HK-2 (cell line): ENCODE results near the gene CYTH1.
"Not testable (repeated sequence)": the region's sequence is repeated elsewhere in the genome, so short reads cannot be mapped to it uniquely, and the experiment has no call there.

Experiments used
- DNase-seq: peaks from one replicate; pipeline ENCODE4 v3.0.0-alpha.2; 2018; ENCODE audit not compliant: unreplicated experiment

Gene CYTH1

DNA sequence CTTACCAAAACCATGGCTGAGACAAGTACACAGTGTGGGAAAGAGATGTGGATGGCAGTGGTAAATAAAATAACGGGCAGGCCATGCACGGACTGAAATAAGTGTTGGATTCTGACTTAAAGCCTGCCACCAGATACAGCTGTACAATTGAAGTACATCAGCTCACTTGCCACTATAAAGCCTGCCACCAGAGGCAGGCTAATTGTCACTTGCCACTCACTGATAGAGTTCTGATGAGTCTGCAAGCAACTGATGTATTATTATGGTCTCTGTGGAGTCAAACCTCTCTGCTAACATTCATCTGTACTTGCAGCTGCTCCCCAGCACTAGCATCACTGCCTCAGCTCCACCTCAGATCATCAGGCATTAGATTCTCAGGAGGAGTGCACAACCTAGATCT is 93.0 kb downstream of the CYTH1 start:
- DNase-seq, result no peak

DNA sequence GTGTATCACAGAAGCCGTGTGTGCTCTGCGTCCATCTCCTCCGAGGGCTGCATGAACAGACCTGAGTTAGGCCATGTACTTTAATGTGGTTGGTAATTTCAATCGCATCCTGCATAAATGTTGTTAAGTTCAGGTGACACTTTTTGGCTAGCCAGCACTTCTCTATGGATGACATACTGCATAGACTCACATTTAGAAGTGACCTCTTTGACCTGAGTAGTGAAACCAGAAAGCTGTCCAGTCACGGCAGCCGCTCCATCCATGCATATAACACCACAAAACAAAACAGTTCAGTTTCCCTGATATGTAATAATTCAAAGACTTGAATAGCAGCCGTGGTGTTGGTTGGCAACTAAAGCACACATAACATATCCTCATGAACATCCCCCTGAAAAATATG is 94.1 kb downstream of the CYTH1 start:
- no peak for DNase-seq

DNA sequence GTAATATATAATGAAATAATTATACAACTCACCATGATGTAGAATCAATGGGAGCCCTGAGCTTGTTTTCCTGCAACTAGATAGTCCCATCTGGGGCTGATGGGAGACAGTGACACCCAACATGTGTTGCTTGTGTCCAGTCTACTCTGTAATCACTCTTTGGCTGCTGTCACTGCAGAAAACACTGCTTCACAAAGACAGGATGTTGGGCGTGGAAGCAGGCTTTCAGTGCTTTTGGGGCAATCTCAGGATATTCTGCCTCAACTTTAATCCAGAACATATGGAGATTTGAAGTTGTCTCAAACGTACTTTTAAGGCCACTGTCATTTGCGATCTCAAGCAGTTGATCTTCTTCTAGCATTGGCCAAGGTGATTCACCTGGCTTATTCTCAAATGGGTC is 94.9 kb downstream of the CYTH1 start:
- DNase-seq, result no peak

DNA sequence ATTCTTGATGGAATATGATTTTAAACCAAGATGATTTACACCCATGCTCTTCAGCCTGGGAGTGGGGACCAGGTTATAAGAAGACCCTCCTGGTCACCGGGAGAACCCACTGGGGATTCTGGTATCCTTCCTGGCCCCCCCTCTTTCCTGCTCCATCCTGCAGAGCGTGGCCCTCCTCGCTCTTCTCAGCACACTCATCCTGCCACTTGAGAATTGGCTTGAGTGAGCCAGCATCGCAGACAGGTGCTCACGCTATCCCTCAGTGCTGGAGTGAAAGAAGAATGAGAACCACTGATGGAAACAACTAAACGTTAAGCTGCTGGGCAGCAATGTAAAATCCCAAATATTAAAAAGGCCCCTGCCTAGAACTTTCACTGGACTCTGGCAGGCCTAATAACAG is 98.0 kb downstream of the CYTH1 start:
- no peak for DNase-seq

DNA sequence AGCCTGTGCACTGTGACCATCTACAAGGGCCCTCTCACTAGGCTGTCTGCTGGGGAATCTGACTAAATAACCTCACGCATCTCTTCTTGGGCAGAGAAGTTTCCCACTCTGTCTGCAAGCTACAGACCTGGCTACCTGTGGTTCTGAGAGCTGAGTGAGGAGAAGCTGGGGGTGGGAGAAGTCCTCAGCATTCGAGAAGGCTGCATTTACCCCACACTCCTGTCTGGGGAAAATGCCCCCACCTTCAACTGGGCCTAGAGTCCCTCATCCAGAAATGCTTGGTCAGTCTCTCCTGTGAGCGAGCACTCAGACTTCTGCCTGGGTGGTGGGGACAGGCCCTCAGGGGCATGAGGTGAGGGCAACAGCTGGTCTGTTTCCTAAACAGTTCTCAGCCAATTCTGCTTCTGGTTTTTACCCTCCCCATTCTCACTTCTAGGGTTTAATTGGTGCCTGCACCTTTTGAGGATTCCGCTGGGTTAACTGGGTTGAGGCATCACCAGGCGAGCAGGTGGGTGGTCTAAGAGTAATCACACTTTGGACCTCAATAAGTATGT is 98.6 kb downstream of the CYTH1 start:
- DNase-seq, result no peak

DNA sequence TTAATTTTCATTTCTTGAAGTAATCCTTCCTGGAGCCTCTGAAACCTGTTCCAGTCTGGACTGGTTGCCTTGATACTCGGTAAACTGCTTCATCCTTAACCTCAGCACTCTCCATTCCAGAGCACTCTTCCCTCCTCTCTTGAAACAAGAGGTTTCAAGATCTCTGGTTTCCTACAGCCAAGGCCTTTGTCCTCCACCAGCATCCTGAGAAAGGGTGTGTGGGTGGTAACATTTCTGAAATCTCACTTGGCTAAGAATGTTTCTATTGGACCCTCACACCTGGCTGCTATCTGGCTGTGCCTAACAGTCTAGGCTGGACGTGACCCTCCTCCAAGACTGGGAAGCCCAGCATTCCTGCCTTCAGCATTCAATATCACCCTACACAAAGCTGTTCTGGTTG is 99.7 kb downstream of the CYTH1 start:
- DNase-seq, result no peak

DNA sequence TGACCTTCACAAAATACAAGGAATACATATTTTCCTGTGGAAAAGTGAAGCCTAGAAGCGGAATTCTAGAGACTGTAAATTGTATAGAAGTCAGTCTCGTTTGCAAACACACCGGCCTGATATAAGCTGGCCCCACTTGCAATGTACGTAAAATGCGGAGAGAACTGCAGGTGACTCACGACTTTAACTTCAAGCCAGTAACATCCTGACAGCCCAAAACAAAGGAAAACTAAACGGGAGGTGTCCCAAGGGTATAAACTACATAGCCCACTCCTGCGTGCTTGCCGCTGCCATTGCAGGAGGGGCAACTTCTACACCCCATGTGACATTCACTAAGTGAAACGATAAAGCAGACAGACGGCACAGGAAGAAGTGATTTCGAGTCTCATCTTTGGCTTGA is 101.6 kb downstream of the CYTH1 start:
- DNase-seq, result no peak

DNA sequence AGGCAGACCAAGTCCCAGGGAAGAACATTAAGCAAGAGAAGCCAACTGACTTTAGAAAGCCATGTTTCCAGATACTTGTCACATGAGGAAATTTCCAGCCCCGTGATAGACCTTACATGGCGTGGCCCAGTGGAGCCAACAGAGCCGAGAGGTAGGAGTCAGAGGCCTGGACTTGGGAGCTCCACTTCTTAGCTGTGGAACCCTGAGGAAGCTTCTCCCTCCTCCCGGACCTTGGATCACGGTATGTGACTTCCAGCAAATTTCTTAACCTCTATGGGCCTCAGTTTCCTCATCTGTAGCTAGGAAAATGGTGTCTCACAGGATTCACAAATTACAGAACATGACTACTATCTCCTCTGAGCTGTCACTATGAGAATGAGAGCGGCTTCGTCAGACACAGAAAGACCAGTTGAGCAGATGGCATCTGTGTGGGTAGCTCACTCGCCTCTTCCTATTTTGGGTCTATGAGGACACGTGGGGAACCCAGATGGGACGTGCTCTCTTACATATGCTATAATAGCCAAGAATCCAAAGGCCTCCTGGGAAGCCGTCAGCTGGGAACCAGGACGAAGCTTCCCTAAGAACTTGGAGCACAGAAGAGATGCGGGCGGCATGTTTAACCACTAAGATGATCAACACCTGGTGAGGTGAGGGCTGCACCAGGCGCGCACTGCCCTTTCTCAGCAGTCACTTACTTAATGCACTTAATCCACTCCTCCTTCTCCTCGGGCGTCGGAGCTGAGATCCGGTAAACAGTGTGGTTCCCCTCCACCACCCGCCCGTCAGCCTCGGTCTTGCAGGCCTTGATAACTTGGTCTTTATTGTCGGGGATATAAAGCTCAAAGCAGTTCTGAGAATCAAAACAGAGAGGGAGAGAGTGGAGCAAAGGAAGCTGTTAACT is 102.3 kb downstream of the CYTH1 start:
- DNase-seq, result no peak

DNA sequence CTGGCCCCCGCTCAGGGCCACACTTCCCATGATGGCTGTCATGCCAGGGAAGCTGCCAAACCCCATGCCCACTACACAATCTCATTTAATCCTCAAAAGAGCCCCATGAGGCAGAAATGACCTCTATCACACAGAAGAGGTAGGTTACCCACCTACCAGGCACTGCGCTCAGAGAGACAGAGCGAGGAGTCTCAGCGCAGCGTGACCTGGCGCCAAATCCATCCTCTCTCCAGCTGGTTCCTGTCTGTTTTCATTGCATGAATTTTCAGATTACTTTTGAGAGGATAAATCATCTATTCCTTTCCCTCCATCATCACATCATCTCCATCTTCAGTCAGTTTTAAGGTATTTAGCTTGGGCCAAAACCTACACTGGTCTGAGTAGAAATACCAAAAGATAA is 103.4 kb downstream of the CYTH1 start:
- DNase-seq, result no peak

DNA sequence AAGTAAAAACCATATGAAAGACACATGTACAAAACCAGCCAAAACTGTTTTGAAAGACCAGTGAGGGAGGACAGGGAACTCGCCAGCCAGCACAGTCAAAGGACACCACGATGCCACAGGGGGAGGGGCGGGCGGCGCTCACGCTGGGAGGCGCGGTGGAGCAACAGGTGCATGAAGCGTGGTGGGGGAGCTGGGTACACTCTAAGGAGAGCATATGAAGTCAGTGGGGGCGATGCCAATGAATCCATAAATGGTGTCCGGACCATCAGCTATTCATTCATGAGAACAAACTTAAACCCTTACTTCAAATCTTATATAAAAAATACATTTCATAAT is 103.9 kb downstream of the CYTH1 start:
- DNase-seq, result no peak

DNA sequence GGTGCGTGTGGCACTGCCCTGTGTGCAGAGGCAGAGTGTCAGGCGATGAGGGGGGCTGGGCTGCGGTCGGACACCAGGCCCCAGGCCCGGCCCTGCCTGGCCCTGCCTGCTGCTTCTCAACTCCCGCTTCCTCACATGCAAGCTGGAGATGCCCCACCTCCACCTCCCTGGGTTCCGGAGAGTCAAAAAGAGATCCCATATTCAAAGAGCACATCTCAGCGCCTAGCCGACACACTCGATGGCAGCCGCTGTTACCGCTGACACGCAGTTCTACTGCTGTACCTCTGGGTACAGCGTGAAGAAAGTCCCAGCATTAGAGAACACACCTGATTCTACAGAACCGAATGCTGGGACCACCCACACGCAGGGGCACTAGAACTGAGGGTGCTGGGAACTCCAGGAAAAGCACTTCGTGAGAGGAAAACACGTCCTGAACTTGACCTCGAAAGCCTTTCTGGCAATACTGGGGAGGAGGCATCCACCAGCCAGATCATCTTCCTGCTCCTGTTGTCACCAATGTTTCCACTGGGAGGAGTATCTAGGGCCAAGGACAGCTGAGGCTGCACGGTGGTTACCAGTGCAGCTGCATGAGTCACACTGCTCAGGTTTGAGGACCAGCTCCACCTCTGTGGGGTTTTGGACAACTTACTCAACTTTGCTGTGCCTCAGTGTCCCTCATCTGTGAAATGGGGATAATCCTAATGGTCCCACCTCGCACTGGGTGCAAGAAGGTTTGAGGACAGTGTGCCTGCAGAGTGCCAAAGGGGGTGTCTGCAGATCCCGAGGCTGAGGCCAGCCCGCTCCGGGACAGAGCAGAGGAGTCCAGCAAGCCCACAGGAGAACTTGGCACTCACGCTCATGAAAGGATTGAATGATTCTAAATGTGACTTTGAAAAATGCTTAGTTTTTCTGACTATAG is 104.5 kb downstream of the CYTH1 start:
- DNase-seq, result no peak

DNA sequence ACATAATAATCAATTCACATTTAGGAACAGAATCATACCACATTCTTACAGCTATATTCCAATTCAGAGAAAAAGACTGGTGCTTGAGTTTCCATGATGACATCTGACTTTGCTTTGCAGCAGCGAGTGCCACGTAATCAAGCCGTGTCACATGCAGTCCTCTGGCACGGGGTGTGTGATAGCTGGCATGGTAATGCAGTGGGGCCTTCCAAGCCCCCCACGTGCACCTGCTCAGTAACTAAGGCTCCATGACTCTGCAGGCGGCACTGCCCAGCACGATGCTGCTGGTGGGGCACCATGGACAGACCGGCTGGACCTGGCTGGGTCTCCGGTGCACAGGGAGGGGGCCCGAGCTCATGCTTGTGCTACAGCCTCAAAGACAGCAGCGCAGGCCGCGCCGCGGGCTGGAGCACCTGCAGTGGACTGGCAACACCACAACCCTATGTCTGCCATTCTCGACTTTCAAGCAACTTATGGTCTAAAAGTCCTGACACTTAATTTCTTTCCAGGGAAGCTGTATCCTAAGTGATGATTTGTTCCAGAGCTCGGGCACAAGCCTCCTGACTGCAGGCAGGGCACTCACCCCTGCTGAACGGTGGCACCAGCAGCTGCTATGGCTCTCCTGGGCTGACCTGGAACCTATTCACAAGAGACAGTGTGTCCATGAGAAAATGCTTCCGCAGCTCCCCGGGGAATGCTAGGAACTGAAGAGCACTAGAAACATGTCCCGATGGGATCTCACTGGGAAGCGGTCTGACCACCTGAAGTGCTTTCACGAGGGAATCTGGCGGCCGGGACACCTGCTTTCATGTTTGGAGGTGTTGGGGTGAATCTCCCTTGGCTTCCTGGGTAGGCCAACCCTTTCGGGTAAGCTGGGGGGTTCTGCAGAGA is 105.4 kb downstream of the CYTH1 start:
- no peak for DNase-seq

DNA sequence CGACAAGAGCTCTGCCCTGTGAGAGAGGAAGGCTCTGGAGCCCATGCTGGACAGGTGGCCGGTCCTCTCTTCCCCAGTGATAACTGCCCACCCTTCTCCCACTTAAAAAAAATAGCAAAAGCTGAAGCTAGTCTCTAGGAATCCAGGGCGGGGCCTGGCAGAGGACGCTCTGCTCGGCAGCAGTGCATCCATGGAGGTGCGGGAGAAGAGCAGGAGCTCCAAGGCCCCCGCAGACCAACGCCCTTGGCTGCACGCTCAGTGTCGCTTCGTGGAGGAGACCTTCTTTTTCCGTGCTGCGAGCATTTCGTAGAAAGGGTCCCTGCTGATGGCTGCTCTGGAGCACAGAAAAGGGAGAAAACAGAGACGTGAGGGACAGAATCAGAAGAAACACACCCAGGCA is 106.2 kb downstream of the CYTH1 start:
- no peak for DNase-seq

DNA sequence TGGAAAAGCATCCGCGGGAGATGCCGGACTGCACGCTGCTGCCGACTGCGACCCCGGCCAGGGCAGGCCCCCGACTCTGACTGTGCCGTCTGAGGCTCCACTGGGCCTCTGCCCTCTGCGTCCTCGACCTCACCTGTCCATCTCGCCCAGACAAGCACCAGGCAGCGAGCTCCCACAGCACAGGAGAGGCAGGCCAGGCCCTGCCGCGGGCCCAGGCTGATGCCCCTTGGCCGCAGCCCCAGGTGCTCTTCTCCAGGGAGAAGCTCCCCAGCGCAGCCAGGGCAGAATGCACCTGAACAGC is 106.8 kb downstream of the CYTH1 start:
- DNase-seq, result no peak

DNA sequence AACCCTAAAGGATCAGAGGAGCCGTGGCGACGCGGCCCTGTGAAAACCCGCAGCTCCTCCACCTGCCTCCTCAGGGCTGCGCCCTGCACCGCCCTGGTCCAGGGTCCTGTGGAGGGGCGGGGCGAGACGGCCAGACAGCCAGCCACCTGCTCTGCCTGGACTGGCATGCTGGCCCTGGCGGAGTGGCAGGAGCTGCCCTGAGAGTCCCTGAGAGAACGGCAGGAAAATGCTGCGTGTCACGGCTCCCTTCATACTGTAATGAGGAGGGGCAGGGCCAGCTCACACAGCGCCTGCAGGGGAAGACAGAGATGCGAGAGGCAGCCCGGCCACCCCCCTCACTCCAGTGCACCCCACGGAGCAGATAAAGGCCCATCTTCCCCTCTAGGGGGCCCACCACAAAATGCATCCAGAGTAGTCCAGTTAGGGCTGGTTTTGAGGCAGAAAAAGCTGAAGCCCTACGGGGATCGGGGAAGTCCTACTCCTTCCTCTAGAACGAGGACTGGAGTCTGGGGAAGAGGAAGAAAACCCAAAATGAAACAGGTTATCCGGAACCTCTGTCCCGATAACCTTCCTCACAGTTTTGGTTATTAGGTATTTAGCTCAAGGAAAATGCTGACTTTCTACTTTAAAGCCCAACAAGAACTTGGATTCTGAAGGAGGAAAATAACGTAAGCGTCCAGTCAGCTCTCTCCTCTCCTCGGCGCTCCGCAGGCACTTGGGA is 107.3 kb downstream of the CYTH1 start:
- no peak for DNase-seq

DNA sequence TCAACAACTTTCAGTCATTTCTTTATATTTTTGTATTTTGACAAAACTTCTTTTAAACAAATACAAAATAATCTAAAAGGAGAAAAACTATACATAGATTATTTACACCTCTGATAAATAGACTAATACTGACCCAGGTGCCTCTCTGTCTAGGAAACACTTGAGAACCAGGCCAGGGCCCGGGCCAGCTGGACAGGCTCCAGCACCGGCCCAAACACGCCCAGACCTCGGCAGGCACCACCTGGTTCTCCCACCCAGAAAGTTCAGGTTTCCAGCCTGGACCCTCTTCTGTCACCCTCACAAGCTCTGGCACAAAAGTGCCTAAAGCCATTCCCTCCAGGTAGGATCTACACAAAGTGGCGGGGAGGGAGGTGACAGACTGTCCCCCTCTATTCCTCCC is 107.9 kb downstream of the CYTH1 start:
- DNase-seq, result no peak

DNA sequence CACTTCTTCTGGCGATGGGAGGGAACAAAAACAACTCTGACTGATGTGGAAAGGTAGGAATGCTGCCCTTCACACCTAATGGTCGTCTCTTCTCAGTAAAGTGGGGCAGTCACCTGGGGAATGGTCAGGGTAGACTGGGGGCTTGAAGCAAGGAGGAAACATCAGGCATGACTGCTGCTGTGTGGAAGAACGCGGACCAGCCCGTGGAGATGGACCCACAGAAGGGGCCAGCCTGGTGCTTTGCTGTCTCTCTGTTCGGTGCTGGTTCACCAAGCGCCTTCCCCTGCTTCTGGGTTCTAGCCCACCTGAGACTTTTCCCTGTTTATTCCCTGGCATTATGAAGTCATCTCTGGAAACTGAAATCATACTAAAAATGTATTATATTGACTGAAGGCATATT is 108.7 kb downstream of the CYTH1 start:
- DNase-seq, result no peak

DNA sequence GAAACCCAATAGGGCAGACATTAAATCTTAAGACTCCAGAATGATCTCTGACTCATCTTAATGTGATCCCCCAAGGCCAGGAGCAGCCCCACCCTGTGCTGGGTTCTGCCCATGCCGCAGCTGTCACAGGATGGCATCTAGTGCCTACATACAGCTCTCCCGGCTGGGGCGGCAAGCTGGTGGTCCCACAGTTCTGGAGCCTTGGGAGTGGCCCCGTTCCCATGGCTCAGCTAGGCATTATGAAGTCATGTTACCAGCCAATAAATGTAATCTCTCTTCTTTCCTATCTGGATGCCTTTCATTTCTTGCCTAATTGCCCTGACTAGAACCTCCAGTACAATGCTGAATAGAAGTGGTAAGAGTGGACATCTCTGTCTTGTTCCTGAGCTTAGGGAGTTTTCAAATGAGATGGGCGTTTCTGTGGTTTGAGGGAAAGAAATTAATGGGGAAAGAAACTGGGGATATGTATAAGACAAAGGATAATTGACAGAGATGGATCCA is 109.2 kb downstream of the CYTH1 start:
- DNase-seq, result no peak

DNA sequence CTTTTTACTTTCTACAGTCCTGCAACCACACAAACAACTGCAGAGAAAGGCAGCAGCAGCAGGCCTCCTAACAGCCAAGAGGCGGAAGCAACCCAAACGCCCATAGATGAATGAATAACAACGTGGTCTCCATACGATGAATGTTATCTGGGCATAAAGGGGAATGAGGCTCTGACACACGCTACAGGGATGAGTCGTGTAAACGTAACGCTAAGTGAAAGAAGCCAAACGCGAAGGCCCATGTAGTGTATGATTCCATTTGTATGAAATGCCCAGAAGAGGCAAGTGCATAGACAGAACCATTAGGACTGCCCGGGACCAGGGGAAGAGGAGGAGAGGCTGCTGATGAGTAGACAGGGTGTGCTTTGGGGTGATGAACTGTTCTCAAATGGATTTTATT is 110.1 kb downstream of the CYTH1 start:
- no peak for DNase-seq

DNA sequence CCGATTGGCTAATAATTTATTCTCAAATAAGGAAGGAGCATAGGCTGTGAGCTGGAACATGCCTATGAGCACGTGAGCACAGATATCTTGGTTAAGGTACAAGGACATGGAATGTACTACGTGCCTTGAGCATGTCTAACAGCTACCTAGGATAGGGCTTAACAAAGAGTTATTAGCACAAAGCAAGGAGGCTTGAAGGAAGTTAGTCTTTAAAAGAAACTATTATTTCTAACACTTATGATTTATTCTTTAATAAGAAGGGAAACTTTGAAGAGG is 110.4 kb downstream of the CYTH1 start:
- DNase-seq, result not testable (repeated sequence)
